Measurements from ENCODE around the gene ATG5. TPM values are rescaled to one million over a fixed set of nuclear protein-coding genes. Genes with fewer than 3 reads are reported as not detected.

The ATG5 gene
- 22.3 to 23.6 TPM (median 23.5 TPM) in 5 replicates for total RNA-seq (2022; extraction: Qiagen RNA extraction)

GRCh38 chr6:106325336-106326178 is at the start of gene ATG5:
Gene ATG5, minus strand, starts transcription at chr6:106325760. Its CDS starts 9,552 bp downstream, at chr6:106316208.

GRCh38 chr6:106360410-106360988 is 34.9 kb upstream of the ATG5 start, which contains the start of gene CRYBG1:
Gene CRYBG1, plus strand, starts transcription at chr6:106360717. Its CDS starts 192 bp downstream, at chr6:106360909.

Other genes with a start within 250 kb of the ATG5 start
- gene PRDM1, start 239.4 kb downstream of the ATG5 start, total RNA-seq (2022; extraction: Qiagen RNA extraction), result 5.0 to 6.7 TPM (median 5.5 TPM) in 5 replicates
- gene CRYBG1, start 35.0 kb upstream of the ATG5 start, total RNA-seq (2022; extraction: Qiagen RNA extraction), result 0.47 to 1.2 TPM (median 0.56 TPM) in 5 replicates

All from A549 treated with AZD2906 at 1 μM for 4 hours (cell line).